OCI-M1 (cell line): Measurements from ENCODE around the gene ZNF425.
"Not testable (repeated sequence)": the region's sequence is repeated elsewhere in the genome, so short reads cannot be mapped to it uniquely, and the experiment has no call there.

Experiments
- DNase-seq: peaks from one replicate; lab custom pipeline; 2025; lab: John Stamatoyannopoulos, UW

Gene ZNF425

DNA sequence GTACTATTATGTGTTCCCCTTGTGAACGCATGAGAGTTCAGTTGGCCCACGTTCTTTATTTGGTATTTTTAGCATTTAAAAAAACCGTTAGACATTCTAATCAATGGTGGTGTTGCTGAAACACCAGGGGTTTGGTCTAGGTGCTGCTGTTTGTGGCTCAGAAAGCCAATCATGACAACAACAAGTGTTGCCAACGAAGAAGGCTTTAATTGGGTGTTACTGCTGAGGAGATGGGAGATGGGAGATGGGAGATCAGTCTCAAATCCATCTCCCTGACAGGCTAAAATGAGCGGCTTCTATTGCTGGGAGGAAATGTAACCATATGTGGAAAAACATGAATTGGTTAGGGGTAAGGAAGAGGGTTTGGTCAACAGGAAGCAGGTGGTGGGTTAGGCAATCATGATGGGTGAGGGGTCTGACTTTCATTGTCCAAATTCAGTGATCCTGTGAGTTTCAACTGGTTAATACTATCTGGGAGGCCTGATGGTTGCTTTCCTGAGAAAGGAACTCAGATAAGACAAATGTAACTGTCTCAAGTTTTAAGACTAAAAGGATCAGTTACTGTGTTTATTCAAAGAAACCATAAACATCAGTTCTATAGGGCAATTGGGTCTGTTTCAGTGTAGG, 4.6 kb upstream of the ZNF425 start:
- no peak for DNase-seq

DNA sequence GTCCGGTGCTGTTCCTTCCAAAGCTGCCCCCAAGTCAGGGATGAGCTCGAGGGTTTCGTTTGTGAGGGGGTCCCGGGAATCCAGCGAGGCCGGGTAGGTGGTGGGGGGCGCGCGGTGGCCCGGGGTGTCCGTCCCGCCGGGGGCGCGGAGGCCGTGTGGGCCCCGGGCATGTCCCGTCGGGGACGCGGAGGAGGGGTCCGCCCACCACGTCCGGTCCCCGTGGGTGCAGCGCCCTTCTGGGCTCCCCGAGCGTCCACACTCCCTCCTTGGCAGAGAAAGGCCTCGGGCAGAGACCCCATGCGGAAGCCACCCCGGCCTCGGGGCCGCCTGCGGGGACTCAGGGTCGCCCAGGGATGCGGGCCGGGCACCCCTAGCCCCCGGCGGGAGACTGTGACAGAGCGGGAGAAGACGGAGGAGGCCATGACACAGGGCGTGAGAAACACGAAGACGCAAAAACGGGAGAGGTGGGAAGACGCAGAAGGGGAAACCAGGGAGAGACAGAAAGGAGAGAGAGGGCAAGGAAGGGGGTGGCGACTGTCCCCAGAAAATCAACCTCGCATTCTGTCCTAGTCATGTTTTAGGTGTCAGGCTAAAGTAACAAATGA, 640 bp upstream of the ZNF425 start:
- DNase-seq = peak; percentile 57

DNA sequence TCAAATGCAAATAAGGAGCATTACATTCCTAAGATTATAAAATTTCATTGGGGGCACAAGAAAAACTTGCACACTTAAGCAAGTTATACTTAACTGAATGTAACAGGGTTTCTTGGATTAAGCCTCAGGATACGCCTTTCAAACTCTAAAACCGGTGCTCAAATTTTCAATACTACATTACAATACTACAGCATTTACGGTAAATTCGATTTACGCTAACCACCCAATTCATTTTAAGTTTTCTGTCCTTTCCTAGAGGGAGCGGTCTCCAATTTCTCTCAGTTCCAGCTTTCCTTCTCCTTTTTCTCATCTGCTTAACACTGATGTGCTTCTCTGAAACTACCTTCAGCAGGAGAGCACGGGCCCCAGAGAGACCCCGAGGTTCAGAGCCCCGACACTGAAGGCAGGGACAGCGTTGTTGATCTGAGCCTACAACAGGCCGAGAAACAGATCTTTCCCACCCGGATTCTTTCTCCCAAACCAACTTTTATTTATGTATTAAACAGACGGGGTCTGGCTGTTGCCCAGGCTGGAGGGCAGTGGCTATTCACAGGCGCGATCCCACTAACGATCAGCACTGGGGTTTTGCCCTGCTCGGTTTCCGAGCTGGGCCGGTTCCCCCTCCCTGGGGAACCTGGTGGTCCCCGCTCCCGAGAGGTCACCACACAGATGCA, 798 bp downstream of the ZNF425 start:
- peak; percentile 24 for DNase-seq

DNA sequence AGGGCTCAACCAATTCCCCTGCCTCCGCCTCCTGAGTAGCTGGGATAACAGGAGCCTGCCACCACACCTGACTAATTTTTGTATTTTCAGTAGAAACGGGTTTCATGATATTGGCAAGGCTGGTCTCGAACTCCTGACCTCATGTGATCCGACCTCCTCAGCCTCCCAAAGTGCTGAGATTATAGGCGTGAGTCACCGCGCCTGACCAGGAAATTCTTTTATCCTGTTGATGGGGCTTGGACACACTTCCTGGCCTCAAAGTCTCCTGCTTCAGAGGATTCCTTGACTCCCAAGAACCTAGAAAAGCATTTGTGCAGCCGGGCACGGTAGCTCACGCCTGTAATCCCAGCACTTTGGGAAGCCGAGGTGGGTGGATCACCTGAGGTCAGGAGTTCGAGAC, 16.2 kb downstream of the ZNF425 start:
- DNase-seq = no peak

DNA sequence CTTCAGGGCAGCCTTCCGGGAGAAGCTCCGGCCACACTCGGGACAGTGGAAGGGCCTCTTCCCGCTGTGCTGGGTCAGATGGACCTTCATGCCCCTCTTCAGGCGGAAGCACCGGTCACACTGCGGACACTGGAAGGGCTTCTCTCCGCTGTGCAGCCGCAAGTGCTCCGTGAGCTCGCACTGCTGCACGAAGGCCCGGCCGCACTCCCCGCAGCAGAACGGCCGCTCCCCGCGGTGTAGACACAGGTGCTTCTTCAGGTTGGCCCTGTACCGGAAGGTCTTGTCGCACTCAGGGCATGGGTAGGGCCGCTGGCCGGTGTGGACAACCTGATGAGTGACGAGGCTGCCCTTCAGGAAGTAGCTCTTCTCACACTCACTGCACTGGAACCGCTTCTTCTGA, 21.4 kb downstream of the ZNF425 start:
- DNase-seq = no peak

DNA sequence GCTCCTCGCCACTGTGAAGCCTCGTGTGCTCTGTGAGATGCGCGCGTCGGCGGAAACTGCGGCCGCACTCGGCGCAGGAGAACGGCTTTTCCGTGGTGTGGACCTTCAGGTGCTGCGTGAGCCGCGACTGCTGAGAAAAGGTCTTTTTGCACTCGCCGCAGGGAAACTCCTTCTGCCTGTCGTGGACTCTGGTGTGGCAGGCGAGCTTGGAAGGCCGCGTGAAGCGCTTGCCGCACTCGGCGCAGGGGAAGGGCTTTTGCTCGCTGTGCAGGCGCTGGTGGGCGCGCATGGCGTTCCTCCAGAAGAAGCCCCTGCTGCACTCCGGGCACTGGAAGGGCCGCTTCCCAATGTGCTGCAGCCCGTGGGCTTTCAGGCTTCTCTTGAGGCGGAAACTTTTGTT, 21.9 kb downstream of the ZNF425 start:
- no peak for DNase-seq

DNA sequence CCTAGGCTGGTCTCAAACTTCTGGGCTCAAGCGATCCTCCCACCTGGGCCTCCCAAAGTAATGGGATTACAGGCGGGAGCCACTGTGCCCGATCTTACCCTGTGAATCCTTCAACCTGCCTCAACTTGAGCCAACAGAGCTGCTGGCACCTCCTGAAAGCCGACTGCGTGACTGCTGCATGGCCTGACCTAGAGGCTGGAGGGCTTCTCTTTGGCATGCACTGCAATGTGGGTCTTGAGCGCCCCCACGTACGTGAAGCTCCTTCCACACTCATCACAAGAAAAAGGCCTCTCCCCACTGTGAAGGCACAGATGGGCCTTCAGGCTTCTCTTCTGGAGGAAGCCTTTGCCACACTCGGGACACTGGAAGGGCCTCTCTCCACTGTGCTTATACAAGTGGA, 22.7 kb downstream of the ZNF425 start:
- no peak for DNase-seq

DNA sequence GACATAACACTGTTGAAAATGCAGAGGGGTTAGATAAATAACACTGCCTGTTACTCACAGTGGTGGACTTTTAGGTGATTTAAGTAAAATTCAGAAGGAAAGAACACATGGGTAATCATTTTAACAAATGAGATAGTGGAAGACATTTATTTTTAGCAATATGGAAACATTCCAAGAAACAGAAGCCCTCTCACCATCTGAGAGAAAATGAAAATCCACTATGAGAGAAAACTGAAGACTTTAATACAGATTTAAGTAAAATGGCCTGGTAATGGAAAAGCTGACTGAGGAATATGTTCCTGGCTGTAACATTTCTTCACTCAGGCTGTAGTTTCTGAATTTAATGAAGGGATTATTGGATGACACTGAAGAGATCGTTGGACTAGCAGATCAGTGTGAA, 23.5 kb downstream of the ZNF425 start:
- DNase-seq = no peak

DNA sequence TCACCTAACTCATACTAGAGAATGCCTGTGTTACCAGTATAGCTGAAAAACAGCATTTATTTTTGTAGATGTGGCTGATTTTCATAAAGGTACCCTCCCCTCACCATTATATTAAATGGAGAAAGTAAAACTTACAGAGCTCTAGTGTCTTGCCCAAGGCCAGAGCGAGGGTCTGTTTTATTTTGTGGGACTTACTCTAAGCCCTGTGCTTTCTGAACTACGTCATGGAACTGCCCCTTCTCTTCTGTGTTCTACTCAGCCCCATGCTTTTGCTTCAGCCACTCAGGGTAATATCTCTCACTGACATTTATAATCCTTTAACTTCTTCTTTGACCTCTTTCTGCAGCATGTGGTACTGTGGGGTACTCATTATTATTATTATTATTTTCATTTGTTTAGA, 25.3 kb downstream of the ZNF425 start:
- DNase-seq = no peak

DNA sequence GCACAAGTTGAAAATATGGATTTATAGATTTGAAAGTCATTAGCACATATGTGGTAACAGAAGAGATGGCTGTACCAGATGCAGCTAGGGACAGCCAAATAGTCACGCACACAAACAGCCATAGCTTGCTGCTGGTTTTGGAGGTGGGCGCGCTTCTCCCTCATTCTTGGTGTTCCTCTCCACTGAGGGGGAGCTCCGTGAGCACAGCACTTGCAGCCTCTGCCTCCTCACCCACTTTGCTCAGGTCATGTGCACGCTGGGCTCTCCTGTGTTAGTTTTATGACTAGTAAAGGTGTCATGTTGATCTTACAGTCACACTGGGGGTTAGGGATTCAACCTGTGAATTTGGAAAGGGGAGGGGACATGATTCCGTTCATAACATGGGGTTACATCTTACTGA, 27.1 kb downstream of the ZNF425 start:
- no peak for DNase-seq

DNA sequence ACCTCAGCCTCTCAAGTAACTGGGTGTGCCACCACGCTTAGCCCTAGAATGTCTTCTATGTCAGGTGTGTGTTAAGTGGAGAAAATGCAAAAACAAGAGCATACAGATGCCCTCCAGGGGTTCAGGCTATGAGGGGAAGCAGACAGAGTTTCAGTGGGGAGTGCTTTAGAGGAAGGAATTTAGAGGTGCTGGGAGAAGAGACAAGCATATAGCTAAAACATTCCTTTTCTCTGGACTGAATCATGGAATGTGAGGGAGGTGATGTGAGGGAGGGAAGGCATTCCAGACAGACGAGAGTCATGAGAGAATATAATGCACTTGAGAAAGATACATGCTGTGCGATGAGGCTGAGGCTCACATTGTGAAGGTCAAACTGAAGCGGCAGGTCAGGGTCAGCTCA, 29.0 kb downstream of the ZNF425 start:
- DNase-seq = no peak

DNA sequence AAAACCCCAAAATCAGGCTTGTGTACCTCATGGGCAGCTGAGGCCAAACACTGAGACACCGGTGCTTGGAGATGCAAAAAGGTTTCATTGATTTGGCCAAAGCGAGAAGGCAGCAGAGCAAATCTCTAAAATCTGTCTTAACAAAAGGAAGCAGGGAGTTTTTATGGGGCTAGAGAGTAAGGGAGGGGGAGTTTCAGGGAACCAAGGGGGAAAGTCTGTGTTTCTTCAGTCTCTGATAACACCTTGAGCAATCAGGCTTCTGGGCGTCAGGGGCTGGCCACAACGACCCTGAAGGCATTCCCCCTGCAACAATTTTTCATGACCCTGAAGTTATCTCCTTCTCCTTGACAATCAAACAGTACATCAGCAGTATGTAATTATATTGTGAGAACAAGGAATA, 32.9 kb downstream of the ZNF425 start:
- peak; percentile 50 for DNase-seq

DNA sequence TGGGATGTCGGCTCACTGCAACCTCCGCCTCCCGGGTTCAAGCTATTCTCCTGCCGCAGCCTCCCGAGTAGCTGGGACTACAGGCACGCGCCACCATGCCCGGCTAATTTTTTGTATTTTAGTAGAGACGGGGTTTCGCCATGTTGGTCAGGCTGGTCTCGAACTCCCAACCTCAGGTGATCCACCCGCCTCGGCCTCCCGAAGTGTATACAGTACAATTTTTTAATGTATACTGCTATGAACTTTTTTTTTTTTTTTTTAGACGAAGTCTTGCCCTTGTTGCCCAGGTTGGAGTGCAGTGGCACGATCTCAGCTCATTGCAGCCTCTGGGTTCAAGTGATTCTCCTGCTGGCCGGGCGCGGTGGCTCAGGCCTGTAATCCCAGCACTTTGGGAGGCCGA, 33.9 kb downstream of the ZNF425 start:
- DNase-seq = not testable (repeated sequence)

DNA sequence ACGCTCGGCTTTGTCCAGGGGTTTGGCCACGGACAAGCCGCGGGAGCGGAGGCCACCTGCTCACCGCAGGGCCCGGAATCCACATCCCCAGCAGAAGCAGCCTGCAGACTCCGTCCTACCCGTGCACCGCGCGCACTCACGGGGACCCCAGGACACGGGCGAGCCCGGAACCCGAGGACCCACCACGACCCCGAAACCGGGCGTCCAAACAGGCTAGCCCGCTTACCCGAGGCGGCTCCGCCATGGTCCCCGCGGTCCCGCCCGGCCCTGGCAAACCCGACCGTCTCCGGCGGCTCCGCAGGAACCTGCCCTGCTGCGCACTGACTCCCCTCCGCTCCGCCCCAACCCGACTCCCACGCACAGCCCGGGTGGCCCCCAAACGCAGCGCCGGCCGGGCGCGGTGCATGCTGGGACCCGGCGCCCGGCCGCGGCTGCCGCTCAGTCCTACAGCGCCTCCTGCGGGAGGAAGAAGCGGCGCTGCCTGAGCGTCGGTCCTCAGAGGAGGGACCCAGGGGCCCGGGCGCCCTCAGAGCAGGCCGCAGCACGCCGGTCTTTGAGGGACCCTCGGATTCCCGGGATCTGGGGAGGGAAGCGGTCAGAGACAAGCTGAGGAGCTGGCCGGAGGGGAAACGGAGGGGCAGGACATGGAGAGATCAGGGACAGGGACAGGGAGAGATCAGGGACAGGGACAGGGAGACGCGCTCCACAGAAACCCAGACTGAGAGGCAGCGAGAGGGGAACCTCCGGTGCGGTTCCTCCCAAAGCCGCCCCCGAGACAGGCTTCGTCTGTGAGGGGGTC, 35.5 kb downstream of the ZNF425 start, which contains the start of gene ZNF786:
Gene ZNF786, minus strand, starts transcription at position 322 of the 799 bp plus-strand sequence. Its CDS starts 78 bp downstream, at position 244.
- DNase-seq = peak; percentile 88

DNA sequence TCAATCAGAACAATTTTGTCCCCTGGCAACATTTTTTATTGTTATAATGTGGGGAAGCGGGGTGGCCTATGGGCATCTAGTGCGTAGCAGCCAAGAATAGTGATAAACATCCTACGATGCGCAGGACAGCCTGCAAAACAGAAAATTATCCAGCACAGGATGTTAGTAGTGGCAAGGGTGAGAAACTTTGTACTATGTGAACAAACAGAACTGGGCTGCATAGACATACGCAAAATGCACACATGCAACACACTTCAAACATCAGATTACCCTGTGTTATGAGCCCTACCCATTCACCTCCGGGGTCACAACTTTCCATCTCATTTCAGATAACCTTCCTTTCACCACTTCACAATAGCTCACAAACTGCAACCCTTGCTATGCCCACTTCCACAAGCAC, 38.7 kb downstream of the ZNF425 start:
- DNase-seq = no peak

DNA sequence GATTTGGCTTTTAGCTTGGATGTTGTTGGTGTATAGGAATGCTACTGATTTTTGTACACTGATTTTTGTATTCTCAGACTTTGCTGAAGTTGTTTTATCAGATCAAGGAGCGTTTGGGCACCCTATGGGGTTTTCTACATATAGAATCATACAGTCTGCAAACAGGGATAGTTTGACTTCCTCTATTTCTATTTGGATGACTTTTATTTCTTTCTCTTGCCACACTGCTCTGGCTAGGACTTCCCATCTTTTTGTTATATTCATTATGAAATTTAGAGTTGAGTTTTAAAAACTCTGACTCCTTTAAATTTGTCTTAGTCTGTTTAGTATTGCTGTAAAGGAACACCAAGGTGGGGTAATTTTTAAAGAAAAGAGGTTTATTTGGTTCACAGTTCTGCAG, 40.3 kb downstream of the ZNF425 start:
- peak; percentile 3 for DNase-seq

DNA sequence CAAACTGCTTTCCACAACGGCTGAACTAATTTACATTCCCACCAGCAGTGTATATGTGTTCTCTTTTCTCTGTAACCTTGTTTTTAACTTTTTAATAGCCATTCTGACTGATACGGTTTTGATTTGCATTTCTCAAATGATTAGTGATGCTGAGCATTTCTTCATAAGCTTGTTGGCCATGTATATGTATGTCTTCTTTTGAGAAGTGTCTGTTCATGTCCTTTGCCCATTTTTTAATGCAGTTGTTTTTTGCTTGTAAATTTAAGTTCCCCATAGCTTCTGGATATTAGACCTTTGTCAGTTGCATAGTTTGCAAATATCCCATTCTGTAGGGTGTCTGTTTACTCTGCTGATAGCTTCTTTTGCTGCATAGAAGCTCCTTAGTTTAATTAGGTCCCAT, 41.7 kb downstream of the ZNF425 start:
- DNase-seq = no peak

DNA sequence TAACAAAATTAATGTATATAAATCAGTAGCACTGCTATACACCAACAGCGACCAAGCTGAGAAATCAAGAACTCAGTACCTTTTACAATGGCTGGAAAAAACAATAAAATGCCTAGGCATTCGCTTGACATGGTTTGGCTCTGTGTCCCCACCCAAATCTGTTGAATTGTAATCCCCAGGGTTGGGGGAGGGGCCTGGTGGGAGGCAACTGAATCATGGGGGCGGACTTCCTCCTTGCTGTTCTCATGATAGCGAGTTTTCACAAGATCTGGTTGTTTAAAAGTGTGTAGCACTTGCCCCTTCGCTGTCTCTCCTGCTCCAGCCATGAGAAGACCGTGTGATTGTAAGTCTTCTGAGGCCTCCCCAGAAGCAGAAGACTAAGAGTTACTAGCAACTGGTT, 44.2 kb downstream of the ZNF425 start:
- DNase-seq = no peak

DNA sequence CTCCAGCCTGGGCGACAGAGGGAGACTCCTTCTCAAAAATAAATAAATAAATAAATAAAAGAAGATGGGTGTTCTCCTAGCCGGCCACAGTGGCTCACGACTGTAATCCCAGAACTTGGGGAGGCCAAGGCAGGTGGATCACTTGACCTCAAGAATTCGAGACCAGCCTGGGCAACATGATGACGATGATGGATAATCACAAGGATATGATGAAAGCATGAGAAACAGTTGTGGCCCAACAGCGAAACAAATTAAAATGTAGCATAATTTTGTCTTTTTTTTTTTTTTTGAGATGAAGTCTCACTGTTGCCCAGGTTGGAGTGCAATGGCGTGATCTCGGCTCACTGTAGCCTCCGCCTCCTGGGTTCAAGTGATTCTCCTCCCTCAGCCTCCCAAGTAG, 48.5 kb downstream of the ZNF425 start:
- no peak for DNase-seq

DNA sequence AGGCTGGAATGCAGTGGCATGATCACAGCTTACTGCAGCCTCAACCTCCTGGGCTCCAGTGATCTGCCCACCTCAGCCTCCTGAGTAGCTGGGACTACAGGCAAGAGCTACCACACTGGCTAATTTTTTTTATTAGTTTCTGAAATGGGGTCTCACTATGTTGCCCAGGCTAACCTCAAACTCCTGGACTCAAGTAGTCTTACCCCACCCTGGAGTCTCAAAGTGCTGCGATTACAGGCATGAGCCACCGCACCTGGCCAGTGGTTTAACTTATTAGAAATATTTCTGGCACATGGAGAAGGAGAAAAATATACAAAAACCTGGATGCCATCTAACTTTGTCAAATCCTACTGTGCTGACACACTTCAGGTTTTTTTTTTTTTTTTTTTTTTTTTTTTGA, 50.8 kb downstream of the ZNF425 start:
- DNase-seq = no peak

DNA sequence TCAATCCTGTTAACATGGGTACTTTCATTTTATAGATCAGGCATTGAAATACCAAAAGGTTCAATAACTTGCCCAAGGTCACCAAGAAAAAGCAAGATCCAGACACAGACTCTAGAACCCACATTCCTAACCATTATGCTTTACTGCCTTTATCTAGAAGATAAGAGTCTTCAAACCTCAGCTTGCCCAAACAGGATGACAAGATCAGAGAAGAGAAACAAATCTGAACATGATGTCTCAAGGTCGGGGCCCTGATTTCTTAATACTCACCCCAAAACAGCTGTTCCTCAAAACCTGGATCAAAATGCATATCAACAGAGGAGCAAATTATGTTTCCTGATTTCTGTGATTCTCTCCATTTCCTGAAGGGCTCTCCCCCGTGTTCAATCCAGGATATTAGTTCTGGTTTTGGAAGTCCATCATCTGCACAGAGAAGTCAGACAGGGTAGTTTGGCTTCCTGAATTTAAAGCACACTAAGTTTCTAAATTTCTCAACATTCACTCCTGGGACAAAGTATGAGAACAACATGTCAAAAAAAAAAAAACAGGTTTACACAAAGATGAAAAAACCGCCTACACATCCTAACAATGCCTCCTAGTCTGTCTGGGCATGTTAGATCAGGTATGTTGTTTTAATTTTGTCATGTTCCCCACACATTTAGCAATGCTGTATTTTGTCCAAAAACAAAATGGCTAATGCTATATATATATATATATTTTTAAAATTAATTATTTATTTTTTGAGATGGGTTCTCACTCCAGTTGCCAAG, 51.8 kb downstream of the ZNF425 start:
- no peak for DNase-seq

DNA sequence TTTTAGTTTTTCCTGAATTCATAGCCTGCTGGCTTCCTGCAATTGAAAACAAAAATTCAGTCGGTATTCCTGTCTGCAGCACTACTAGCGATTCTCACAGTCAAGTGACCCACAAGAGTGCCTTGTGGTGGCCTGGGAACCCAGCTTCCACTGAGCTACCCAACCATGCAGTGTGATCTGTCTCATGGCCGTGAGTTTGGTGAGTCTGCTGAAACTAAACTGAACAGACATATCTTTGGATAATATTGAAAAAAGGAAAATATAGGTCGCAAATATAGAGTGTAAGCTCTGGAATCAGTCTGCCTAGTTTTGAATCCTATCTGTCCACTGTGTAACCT, 53.7 kb downstream of the ZNF425 start:
- DNase-seq = no peak
